MM.1S (cell line): ENCODE measurements around the gene BMP2K.

Experiments used
- DNase-seq: peaks from one replicate; pipeline ENCODE4 v3.0.0-alpha.2; 2015
- H2AFZ ChIP-seq: fragments of 300-600 bp; sonication (generic); 2 replicates; pipeline ENCODE4 v1.6.0; 2016; ENCODE audit warnings: antibody characterized with exemption, low read length
- H3F3A ChIP-seq: fragments of 300-600 bp; sonication (generic); 2 replicates; pipeline ENCODE4 v1.6.1; 2016; ENCODE audit warnings: mild to moderate bottlenecking, antibody characterized with exemption, low read length, moderate library complexity, mixed read lengths; ENCODE audit not compliant: insufficient read depth
- H3K27ac ChIP-seq: fragments of 300-600 bp; sonication (generic); 2 replicates; pipeline ENCODE4 v1.5.1; 2016; ENCODE audit warnings: mild to moderate bottlenecking, low read length
- H3K27me3 ChIP-seq: fragments of 300-600 bp; sonication (generic); replicated peaks from 2 replicates; pipeline ENCODE4 v1.6.0; 2016; ENCODE audit warnings: low read length; ENCODE audit not compliant: insufficient read depth
- H3K36me3 ChIP-seq: fragments of 300-600 bp; sonication (generic); replicated peaks from 2 replicates; pipeline ENCODE4 v1.6.1; 2016; ENCODE audit warnings: mild to moderate bottlenecking, low read length, mixed read lengths; ENCODE audit not compliant: insufficient read depth
- H3K4me1 ChIP-seq: fragments of 300-600 bp; sonication (generic); 2 replicates; pipeline ENCODE4 v1.6.1; 2016; ENCODE audit warnings: low read length, mixed read lengths
- H3K4me2 ChIP-seq: fragments of 300-600 bp; sonication (generic); 2 replicates; pipeline ENCODE4 v1.6.0; 2016; ENCODE audit warnings: low read depth, low read length
- H3K4me3 ChIP-seq: fragments of 300-600 bp; sonication (generic); 2 replicates; pipeline ENCODE4 v1.5.1; 2016; ENCODE audit warnings: low read length, mixed read lengths
- H3K79me2 ChIP-seq: fragments of 300-600 bp; sonication (generic); 2 replicates; pipeline ENCODE4 v1.6.1; 2016; ENCODE audit warnings: mixed run types, low read length, mixed read lengths
- H3K9ac ChIP-seq: fragments of 300-600 bp; sonication (generic); 2 replicates; pipeline ENCODE4 v1.6.1; 2016; ENCODE audit warnings: low read length, mixed read lengths
- H3K9me2 ChIP-seq: fragments of 300-600 bp; sonication (generic); replicated peaks from 2 replicates; pipeline ENCODE4 v1.6.1; 2016; ENCODE audit warnings: mild to moderate bottlenecking, low read length, mixed read lengths; ENCODE audit not compliant: insufficient read depth
- H3K9me3 ChIP-seq: fragments of 300-600 bp; sonication (generic); replicated peaks from 2 replicates; pipeline ENCODE4 v1.6.1; 2016; ENCODE audit warnings: mild to moderate bottlenecking, low read length, mixed read lengths; ENCODE audit not compliant: insufficient read depth
- H4K20me1 ChIP-seq: fragments of 300-600 bp; sonication (generic); 2 replicates; pipeline ENCODE4 v1.6.1; 2016; ENCODE audit warnings: mild to moderate bottlenecking, low read length, moderate library complexity, mixed read lengths; ENCODE audit not compliant: insufficient read depth
- EZH2 ChIP-seq: fragments of 300-600 bp; sonication (generic); optimal IDR thresholded peaks from 2 replicates; pipeline ENCODE3; 2017; ENCODE audit warnings: low read depth, mild to moderate bottlenecking, antibody characterized with exemption, low read length, mixed read lengths
- EZH2phosphoT487 ChIP-seq: fragments of 300-600 bp; sonication (generic); IDR thresholded peaks from 2 replicates; pipeline ENCODE4 v1.6.1; 2018; ENCODE audit warnings: antibody characterized with exemption, low read length
- TF ChIP-seq, protein P1 (sequence below): fragments of 300-600 bp; sonication (generic); IDR thresholded peaks from 2 replicates; pipeline ENCODE4 v1.5.1; 2016; ENCODE audit warnings: antibody characterized with exemption, low read length, mixed read lengths

Gene BMP2K

DNA sequence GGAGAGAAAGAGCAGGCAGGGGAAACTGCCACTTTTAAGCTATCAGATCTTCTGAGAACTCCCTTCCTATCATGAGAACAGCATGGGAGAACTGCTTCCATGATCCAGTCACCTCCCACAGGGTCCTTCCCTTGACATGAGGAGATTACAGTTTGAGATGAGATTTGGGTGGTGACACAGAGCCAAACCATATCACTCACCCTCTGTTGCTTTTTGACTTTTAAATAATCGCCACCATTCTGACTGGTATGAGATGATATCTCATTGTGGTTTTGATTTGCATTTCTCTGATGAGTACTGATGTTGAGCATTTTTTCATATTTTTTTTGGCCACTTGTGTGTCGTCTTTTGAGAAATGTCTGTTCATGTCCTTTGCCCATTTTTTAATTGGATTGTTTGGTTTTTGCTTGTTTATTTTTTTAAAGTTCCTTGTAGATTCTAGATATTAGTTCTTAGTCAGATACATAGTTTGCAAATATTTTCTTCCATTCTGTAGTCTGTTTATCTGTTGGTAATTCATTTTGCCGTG lies 169.6 kb downstream of the BMP2K start:
- Histone ChIP-seq H3K4me3 (no peak overlapping the region), H4K20me1 (no peaks in the 10 kb centered on the region), H2AFZ (no peak overlapping the region), H3K27ac (no peak overlapping the region), H3K79me2 (no peaks in the 10 kb centered on the region), H3K27me3 (no peaks in the 10 kb centered on the region), H3K9me2 (no peaks in the 10 kb centered on the region), H3F3A (no peaks in the 10 kb centered on the region), H3K9me3 (no peaks in the 10 kb centered on the region), H3K9ac (no peak overlapping the region), H3K36me3 (no peaks in the 10 kb centered on the region), H3K4me1 (no peaks in the 10 kb centered on the region), H3K4me2 (no peak overlapping the region)
- TF ChIP-seq EZH2phosphoT487 (no peak), EZH2 (no peak)
- TF ChIP-seq, protein P1, sequence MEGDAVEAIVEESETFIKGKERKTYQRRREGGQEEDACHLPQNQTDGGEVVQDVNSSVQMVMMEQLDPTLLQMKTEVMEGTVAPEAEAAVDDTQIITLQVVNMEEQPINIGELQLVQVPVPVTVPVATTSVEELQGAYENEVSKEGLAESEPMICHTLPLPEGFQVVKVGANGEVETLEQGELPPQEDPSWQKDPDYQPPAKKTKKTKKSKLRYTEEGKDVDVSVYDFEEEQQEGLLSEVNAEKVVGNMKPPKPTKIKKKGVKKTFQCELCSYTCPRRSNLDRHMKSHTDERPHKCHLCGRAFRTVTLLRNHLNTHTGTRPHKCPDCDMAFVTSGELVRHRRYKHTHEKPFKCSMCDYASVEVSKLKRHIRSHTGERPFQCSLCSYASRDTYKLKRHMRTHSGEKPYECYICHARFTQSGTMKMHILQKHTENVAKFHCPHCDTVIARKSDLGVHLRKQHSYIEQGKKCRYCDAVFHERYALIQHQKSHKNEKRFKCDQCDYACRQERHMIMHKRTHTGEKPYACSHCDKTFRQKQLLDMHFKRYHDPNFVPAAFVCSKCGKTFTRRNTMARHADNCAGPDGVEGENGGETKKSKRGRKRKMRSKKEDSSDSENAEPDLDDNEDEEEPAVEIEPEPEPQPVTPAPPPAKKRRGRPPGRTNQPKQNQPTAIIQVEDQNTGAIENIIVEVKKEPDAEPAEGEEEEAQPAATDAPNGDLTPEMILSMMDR: no peak
- DNase-seq: no peak

DNA sequence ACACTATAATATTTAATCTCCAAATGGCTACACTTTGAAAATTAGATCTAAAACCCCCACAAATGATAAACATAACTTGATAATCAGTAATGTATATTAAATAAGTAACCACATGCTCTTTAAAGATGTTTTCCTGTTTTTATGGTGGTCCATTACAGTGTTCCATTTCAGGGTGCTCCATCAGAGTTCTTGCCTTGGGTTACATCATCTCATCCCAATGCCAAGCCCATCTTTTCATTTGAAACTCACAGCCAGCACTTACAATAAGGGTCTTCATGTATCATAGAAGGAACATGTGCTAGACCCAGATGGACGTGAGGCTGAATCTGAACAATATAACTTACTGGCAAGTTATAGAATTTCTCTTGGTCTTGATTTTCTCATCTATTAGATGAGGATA lies 173.6 kb downstream of the BMP2K start:
- Histone ChIP-seq H3K79me2 (no peaks in the 10 kb centered on the region), H3K9me2 (no peaks in the 10 kb centered on the region), H3K27me3 (no peaks in the 10 kb centered on the region), H3K9me3 (no peaks in the 10 kb centered on the region), H2AFZ (no peak overlapping the region), H3F3A (no peaks in the 10 kb centered on the region), H3K9ac (no peak overlapping the region), H3K36me3 (no peaks in the 10 kb centered on the region), H3K4me1 (no peaks in the 10 kb centered on the region), H4K20me1 (no peaks in the 10 kb centered on the region), H3K4me3 (no peak overlapping the region), H3K4me2 (no peak overlapping the region), H3K27ac (no peak overlapping the region)
- no peak for DNase-seq
- no peak for TF ChIP-seq EZH2phosphoT487
- TF ChIP-seq, protein P1: no peak

DNA sequence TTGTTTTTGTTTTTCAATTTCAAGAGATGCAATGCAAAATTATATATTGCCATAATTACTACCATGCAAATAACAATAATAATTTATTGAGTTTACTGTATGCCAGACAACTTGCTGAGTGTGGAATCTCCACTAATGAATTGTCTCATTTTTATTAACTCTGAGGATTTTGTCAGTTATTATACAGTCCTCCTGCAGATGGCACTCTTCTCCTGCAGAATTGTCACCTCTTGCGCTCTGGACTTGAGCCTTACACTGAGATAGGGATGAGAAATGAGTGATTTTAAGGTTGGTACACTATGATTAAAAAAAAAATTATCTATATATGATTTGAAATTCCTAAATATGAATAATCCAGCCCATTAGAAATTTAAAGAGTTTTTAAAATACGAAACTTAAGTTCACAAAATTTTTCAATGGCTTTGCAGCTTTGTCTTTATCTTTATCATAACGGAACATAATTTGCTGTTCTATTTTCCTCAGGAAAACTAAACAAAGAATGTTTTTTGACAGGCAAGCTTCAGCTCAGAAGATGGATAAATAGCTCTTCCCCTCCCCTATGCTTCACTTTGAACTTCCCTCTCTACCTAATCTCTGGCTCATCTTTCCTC lies 175.8 kb downstream of the BMP2K start:
- Histone ChIP-seq H3K4me2 (no peak overlapping the region), H2AFZ (no peak overlapping the region), H3K79me2 (no peaks in the 10 kb centered on the region), H3K9ac (no peak overlapping the region), H3K4me3 (no peak overlapping the region), H3K9me3 (no peaks in the 10 kb centered on the region), H3K36me3 (no peaks in the 10 kb centered on the region), H3K27me3 (no peaks in the 10 kb centered on the region), H3K4me1 (no peaks in the 10 kb centered on the region), H3K27ac (no peak overlapping the region), H3K9me2 (no peaks in the 10 kb centered on the region), H4K20me1 (no peaks in the 10 kb centered on the region), H3F3A (no peaks in the 10 kb centered on the region)
- DNase-seq: peak; percentile 51
- no peak for TF ChIP-seq EZH2phosphoT487
- TF ChIP-seq, protein P1: peak; percentile 62
